Measurements from ENCODE around the gene C1orf159. TPM values are rescaled to one million over a fixed set of nuclear protein-coding genes. Genes with fewer than 3 reads are reported as not detected.

C1orf159 gene
- polyA plus RNA-seq, 1 donor from 2014 or later, result 31.5 TPM

- no peak overlapping the region for H3K4me3 ChIP-seq (ENCODE audit: low read length)
- no peaks in the 10 kb centered on the region for H3F3A ChIP-seq (ENCODE audit: insufficient read depth, low read length, poor library complexity, severe bottlenecking)
- peaks cover 7% of the 10 kb centered on the region for H3K27me3 ChIP-seq (ENCODE audit: insufficient read depth, low read depth, low read length)
- no peak overlapping the region for H3K27ac ChIP-seq (ENCODE audit: low read length)
- no peaks in the 10 kb centered on the region for H3K36me3 ChIP-seq (ENCODE audit: insufficient read depth, low read length)
- no peaks in the 10 kb centered on the region for H3K79me2 ChIP-seq (replicated peaks; ENCODE audit: insufficient read depth, low read length)
- H3K9me3 ChIP-seq (ENCODE audit: low read length), result no peaks in the 10 kb centered on the region
- no peak overlapping the region for H3K9ac ChIP-seq (ENCODE audit: low read length)
- no peaks in the 10 kb centered on the region for H3K9me2 ChIP-seq (ENCODE audit: insufficient read depth, low read length)
- no peak overlapping the region for H3K4me2 ChIP-seq (ENCODE audit: low read length)
- no peaks in the 10 kb centered on the region for H4K20me1 ChIP-seq (ENCODE audit: insufficient read depth)
- TF ChIP-seq CTCF (IDR thresholded peaks at IDR 0.05; ENCODE audit: poor library complexity, severe bottlenecking) (no peak), REST (IDR thresholded peaks at IDR 0.05; ENCODE audit: borderline replicate concordance) (no peak), MXI1 (conservative IDR thresholded peaks at IDR 0.05; ENCODE audit: poor library complexity, severe bottlenecking) (no peak), POLR2AphosphoS5 (IDR thresholded peaks at IDR 0.05) (no peak), EZH2 (IDR thresholded peaks at IDR 0.05; ENCODE audit: borderline replicate concordance, insufficient read depth, low read length, poor library complexity, severe bottlenecking) (no peak), EP300 (conservative IDR thresholded peaks at IDR 0.05; ENCODE audit: poor library complexity, severe bottlenecking) (no peak), RAD21 (conservative IDR thresholded peaks at IDR 0.05) (no peak), SMC3 (conservative IDR thresholded peaks at IDR 0.05; ENCODE audit: poor library complexity) (no peak), TAF1 (IDR thresholded peaks at IDR 0.05; ENCODE audit: low read depth) (no peak)
- no peak overlapping the region for H2AFZ ChIP-seq (ENCODE audit: low read depth, low read length)
These were observed 62.2 kb downstream of the C1orf159 start for GRCh38 chr1:1053682-1054081.

GRCh38 chr1:1053022-1053421 is 62.9 kb downstream of the C1orf159 start:
- H3K27me3 ChIP-seq (ENCODE audit: insufficient read depth, low read depth, low read length), result peaks cover under 1% of the 10 kb centered on the region
- no peak overlapping the region for H3K4me3 ChIP-seq (ENCODE audit: low read length)
- no peak overlapping the region for H3K4me2 ChIP-seq (ENCODE audit: low read length)
- H3K36me3 ChIP-seq (ENCODE audit: insufficient read depth, low read length), result no peaks in the 10 kb centered on the region
- TF ChIP-seq REST (IDR thresholded peaks at IDR 0.05; ENCODE audit: borderline replicate concordance) (no peak), EZH2 (IDR thresholded peaks at IDR 0.05; ENCODE audit: borderline replicate concordance, insufficient read depth, low read length, poor library complexity, severe bottlenecking) (no peak), SMC3 (conservative IDR thresholded peaks at IDR 0.05; ENCODE audit: poor library complexity) (no peak), TAF1 (IDR thresholded peaks at IDR 0.05; ENCODE audit: low read depth) (no peak), RAD21 (conservative IDR thresholded peaks at IDR 0.05) (no peak), MXI1 (conservative IDR thresholded peaks at IDR 0.05; ENCODE audit: poor library complexity, severe bottlenecking) (no peak), EP300 (conservative IDR thresholded peaks at IDR 0.05; ENCODE audit: poor library complexity, severe bottlenecking) (no peak), CTCF (IDR thresholded peaks at IDR 0.05; ENCODE audit: poor library complexity, severe bottlenecking) (no peak), POLR2AphosphoS5 (IDR thresholded peaks at IDR 0.05) (no peak)
- no peaks in the 10 kb centered on the region for H3K9me2 ChIP-seq (ENCODE audit: insufficient read depth, low read length)
- H3K27ac ChIP-seq (ENCODE audit: low read length), result no peak overlapping the region
- H4K20me1 ChIP-seq (ENCODE audit: insufficient read depth), result no peaks in the 10 kb centered on the region
- H3K9me3 ChIP-seq (ENCODE audit: low read length), result no peaks in the 10 kb centered on the region
- H3K79me2 ChIP-seq (replicated peaks; ENCODE audit: insufficient read depth, low read length), result no peaks in the 10 kb centered on the region
- no peaks in the 10 kb centered on the region for H3F3A ChIP-seq (ENCODE audit: insufficient read depth, low read length, poor library complexity, severe bottlenecking)
- no peak overlapping the region for H3K9ac ChIP-seq (ENCODE audit: low read length)
- no peak overlapping the region for H2AFZ ChIP-seq (ENCODE audit: low read depth, low read length)

Data from neural cell (in vitro differentiated cells).